K562 (cell line): Measurements from ENCODE around the gene VANGL1. TPM values are rescaled to one million over a fixed set of nuclear protein-coding genes. Genes with fewer than 3 reads are reported as not detected.

ENCODE experiments used
- ATAC-seq: fragments of 200-7000 bp; cut with Tn5 transposase; 3 replicates; pipeline ENCODE4 v1.9.1; 2020; ENCODE audit warnings: moderate library complexity
- BruUV-seq: library from RNA; stranded (reverse); fragments of 400-500 nt; replicated peaks from 2 replicates; lab custom pipeline; 2021; lab: Mats Ljungman, UMichigan
- CTCF ChIA-PET: fragments of 300-600 bp; formaldehyde crosslinking; extraction: SDS; loops from one replicate; lab custom pipeline; 2021; ENCODE audit warnings: low intra/inter-chr PET ratio; lab: Yijun Ruan, JAX
- POLR2A ChIA-PET: fragments of 300-600, 350-650 bp; sonication (Branson Sonifier 250); formaldehyde crosslinking; extraction: SDS; loops from one replicate; lab custom pipeline; 2021; ENCODE audit warnings: antibody characterized with exemption, inconsistent platforms; lab: Yijun Ruan, JAX
- DNase-seq, 4 experiments: peaks; one replicate each; pipeline versions ENCODE4 v3.0.0 to v3.0.0-alpha.2; 2011 to 2018; ENCODE audit warnings: low spot score in 3 of 4, mixed read lengths in 3 of 4; ENCODE audit errors: extremely low read depth in 1 of 4
- FAIRE-seq: peaks from 2 replicates; lab custom pipeline; 2011; peaks lifted over from hg19 to GRCh38; lab: Jason Lieb, UNC
- H2AFZ ChIP-seq: 2 replicates; pipeline ENCODE4 v1.6.0; 2011; ENCODE audit warnings: low read depth, low read length, control low read depth, inconsistent platforms
- H3K27ac ChIP-seq: fragments of 200-600 bp; 3 replicates; pipeline ENCODE4 v1.8.0; 2011; ENCODE audit warnings: low read depth, mild to moderate bottlenecking, control low read depth, inconsistent platforms, low read length, moderate library complexity, mixed read lengths; ENCODE audit errors: extremely low read depth
- H3K27me3 ChIP-seq, 2 experiments: fragments of 300-600 bp in 1 of 2; 2 replicates in 1 of 2; 3 replicates in 1 of 2; pipeline versions ENCODE4 v1.6.0 to v1.8.0; 2011; ENCODE audit warnings: inconsistent platforms in 2 of 2, low read length in 2 of 2, mild to moderate bottlenecking in 1 of 2, mixed read lengths in 1 of 2, moderate library complexity in 1 of 2; ENCODE audit not compliant: control insufficient read depth in 2 of 2, insufficient read depth in 2 of 2
- H3K36me3 ChIP-seq: fragments of 300-600 bp; 3 replicates; pipeline ENCODE4 v1.8.0; 2011; ENCODE audit warnings: mild to moderate bottlenecking, low read length, inconsistent platforms; ENCODE audit not compliant: control insufficient read depth, insufficient read depth
- H3K4me1 ChIP-seq, 2 experiments: fragments of 200-600 bp in 1 of 2; replicated peaks in 1 of 2; 2 replicates in 1 of 2; 3 replicates in 1 of 2; pipeline versions ENCODE4 v1.5.1 to v1.8.0; 2011; ENCODE audit warnings: inconsistent platforms in 2 of 2, low read length in 2 of 2, mild to moderate bottlenecking in 1 of 2, mixed read lengths in 1 of 2, moderate library complexity in 1 of 2; ENCODE audit not compliant: control insufficient read depth in 2 of 2, insufficient read depth in 2 of 2
- H3K4me2 ChIP-seq: 2 replicates; pipeline ENCODE4 v1.6.1; 2011; ENCODE audit warnings: low read length, control low read depth, inconsistent platforms, mixed read lengths; ENCODE audit not compliant: insufficient read depth
- H3K4me3 ChIP-seq: fragments of 200-600 bp; sonication (generic), shearing (Covaris generic); 2 replicates; pipeline ENCODE4 v1.5.1; 2016; ENCODE audit warnings: control low read depth, inconsistent platforms
- H3K79me2 ChIP-seq: fragments of 200-600 bp; 3 replicates; pipeline ENCODE4 v1.8.0; 2011; ENCODE audit warnings: low read length, inconsistent platforms; ENCODE audit not compliant: control insufficient read depth, insufficient read depth
- H3K9ac ChIP-seq, 2 experiments: 2 replicates each; pipeline versions ENCODE4 v1.6.0 to v1.6.1; 2011; ENCODE audit warnings: low read depth in 2 of 2, low read length in 2 of 2, control low read depth in 1 of 2, inconsistent platforms in 1 of 2, mild to moderate bottlenecking in 1 of 2, mixed read lengths in 1 of 2; ENCODE audit not compliant: insufficient read depth in 1 of 2
- H3K9me1 ChIP-seq: one replicate; pipeline ENCODE4 v1.6.0; 2011; ENCODE audit warnings: inconsistent platforms, mild to moderate bottlenecking, low read length, moderate library complexity; ENCODE audit not compliant: control insufficient read depth, insufficient read depth
- H3K9me3 ChIP-seq: replicated peaks from 2 replicates; pipeline ENCODE4 v1.5.1; 2011; ENCODE audit warnings: low read depth, low read length, inconsistent platforms; ENCODE audit not compliant: control insufficient read depth, insufficient read depth
- H4K20me1 ChIP-seq: replicated peaks from 2 replicates; pipeline ENCODE4 v1.6.1; 2011; ENCODE audit warnings: low read length, inconsistent platforms, mixed read lengths; ENCODE audit not compliant: control insufficient read depth, insufficient read depth
- CC2D1A ChIP-seq: fragments of 450-650 bp; IDR thresholded peaks from 2 replicates; pipeline ENCODE4 v1.6.1; 2017; ENCODE audit warnings: mild to moderate bottlenecking
- CHD2 ChIP-seq: IDR thresholded peaks from 2 replicates; pipeline ENCODE4 v1.6.1; 2011; ENCODE audit warnings: low read depth, low read length
- FOXJ2 ChIP-seq: fragments of 200-800 bp; sonication (Bioruptor generic); IDR thresholded peaks from 2 replicates; pipeline ENCODE4 v1.6.1; 2016; ENCODE audit warnings: missing genetic modification characterization, missing compliant biosample characterization
- FOXK1 ChIP-seq: sonication (generic); formaldehyde crosslinking; IDR thresholded peaks from 2 replicates; pipeline ENCODE4 v1.8.0; 2022; ENCODE audit warnings: missing genetic modification reagents, mild to moderate bottlenecking, borderline replicate concordance
- GATAD2A ChIP-seq: fragments of 450-650 bp; IDR thresholded peaks from 2 replicates; pipeline ENCODE4 v1.6.1; 2017
- HDAC2 ChIP-seq: fragments of 450-650 bp; IDR thresholded peaks from 2 replicates; pipeline ENCODE4 v1.6.1; 2016; ENCODE audit warnings: mild to moderate bottlenecking
- HDGF ChIP-seq: fragments of 450-650 bp; IDR thresholded peaks from 2 replicates; pipeline ENCODE4 v1.6.1; 2016
- MAZ ChIP-seq, 2 experiments: fragments of 450-650 bp in 1 of 2; sonication (generic) in 1 of 2; formaldehyde crosslinking; IDR thresholded peaks in 1 of 2; conservative IDR thresholded peaks in 1 of 2; 2 replicates each; pipeline versions ENCODE4 v1.4.0 to v1.5.0; 2020; ENCODE audit warnings: mild to moderate bottlenecking in 1 of 2, missing genetic modification reagents in 1 of 2
- MYBL2 ChIP-seq, 2 experiments: fragments of 450-650 bp in 1 of 2; sonication (generic) in 1 of 2; formaldehyde crosslinking in 1 of 2; IDR thresholded peaks; 2 replicates each; pipeline versions ENCODE4 v1.6.1 to v1.8.1; 2017 to 2022; ENCODE audit warnings: borderline replicate concordance in 1 of 2, inconsistent platforms in 1 of 2, low read depth in 1 of 2, mild to moderate bottlenecking in 1 of 2, missing genetic modification reagents in 1 of 2, moderate library complexity in 1 of 2
- NR2C2 ChIP-seq, 2 experiments: fragments of 200-800 bp in 1 of 2; sonication (Bioruptor generic) in 1 of 2; sonication (generic) in 1 of 2; formaldehyde crosslinking in 1 of 2; IDR thresholded peaks; 2 replicates each; pipeline versions ENCODE4 v1.6.1 to v1.8.0; 2016 to 2022; ENCODE audit warnings: mild to moderate bottlenecking in 1 of 2, missing compliant biosample characterization in 1 of 2, missing genetic modification characterization in 1 of 2, missing genetic modification reagents in 1 of 2
- RBFOX2 ChIP-seq: fragments of 200-400 bp; formaldehyde crosslinking; IDR thresholded peaks from 2 replicates; pipeline ENCODE4 v1.6.1; 2017; ENCODE audit warnings: low read depth, mild to moderate bottlenecking, low read length, moderate library complexity
- RHOXF2B ChIP-seq: fragments of 250-450 bp; sonication (Bioruptor Pico); conservative IDR thresholded peaks from 2 replicates; pipeline ENCODE4 v1.5.1; 2021
- SMARCA4 ChIP-seq: fragments of 450-650 bp; IDR thresholded peaks from 2 replicates; pipeline ENCODE4 v1.6.1; 2016
- SP1 ChIP-seq: sonication (generic); formaldehyde crosslinking; IDR thresholded peaks from 2 replicates; pipeline ENCODE4 v1.8.1; 2022; ENCODE audit warnings: mild to moderate bottlenecking, missing genetic modification reagents
- TCF7 ChIP-seq: sonication (generic); IDR thresholded peaks from 2 replicates; pipeline ENCODE4 v1.6.1; 2016; ENCODE audit warnings: antibody characterized with exemption, borderline replicate concordance
- THRA ChIP-seq: fragments of 450-650 bp; IDR thresholded peaks from 2 replicates; pipeline ENCODE4 v1.6.1; 2017; ENCODE audit warnings: mild to moderate bottlenecking, moderate library complexity
- ZC3H8 ChIP-seq: fragments of 450-650 bp; IDR thresholded peaks from 2 replicates; pipeline ENCODE4 v1.6.1; 2017
- ZNF12 ChIP-seq: sonication (generic); formaldehyde crosslinking; IDR thresholded peaks from 2 replicates; pipeline ENCODE4 v1.4.0; 2020; ENCODE audit warnings: mild to moderate bottlenecking, missing genetic modification reagents
- WGBS: fragments of 100-300 bp; shearing (Covaris generic); methylation state at CpG from one replicate; pipeline ENCODE4 v1.1.6; 2016; ENCODE audit warnings: low coverage, mixed read lengths; ENCODE audit not compliant: insufficient coverage; ENCODE audit errors: missing lambda C conversion rate; 5-methylcytosine and 5-hydroxymethylcytosine counted together
- in situ Hi-C: fragments of 300-500 bp; cut with MboI; formaldehyde crosslinking; loops from 4 replicates; pipeline ENCODE4 v1.15.0; 2018; ENCODE audit warnings: inconsistent platforms, mixed read lengths
- intact Hi-C: fragments of 100-400 bp; cut with micrococcal nuclease; formaldehyde crosslinking; loops from 2 replicates; pipeline ENCODE4 v1.14.2; 2022
- polyA plus RNA-seq, 8 experiments: library from polyadenylated mRNA; depleted of rRNA in 4 of 8; stranded (reverse) in 5 of 8; unstranded in 3 of 8; fragments of >200 nt; fragmentation: Nextera tagmentation in 2 of 8; fragmentation: Illumina TruSeq in 1 of 8; extraction: Ambion mirVana in 2 of 8; extraction: Trizol in 1 of 8; gene quantifications; 2 replicates each; pipeline versions ENCODE4 v1.2.1 to v1.2.3, GENCODE V29; 2011 to 2014; ENCODE audit warnings: inconsistent platforms in 1 of 8, missing spikeins in 1 of 8
- total RNA-seq, 7 experiments: library from RNA; depleted of rRNA in 6 of 7; stranded (reverse); fragments of >200 nt in 6 of 7; fragmentation: Illumina TruSeq in 2 of 7; extraction: Trizol in 2 of 7; gene quantifications; 2 replicates each; pipeline versions ENCODE4 v1.2.1 to v1.2.3, GENCODE V29; 2011 to 2021; ENCODE audit warnings: low replicate concordance in 1 of 7
- TF ChIP-seq, protein P1 (sequence below): sonication (generic); formaldehyde crosslinking; IDR thresholded peaks from 2 replicates; pipeline ENCODE4 v1.8.1; 2022; ENCODE audit warnings: missing genetic modification reagents

The VANGL1 gene
- total and polyA plus RNA-seq, 9 of the 15 experiments (the other 6 are each of a cell fraction or from before 2014, with no cell fraction given): 0.90 to 12.8 (median 9.6) TPM

DNA sequence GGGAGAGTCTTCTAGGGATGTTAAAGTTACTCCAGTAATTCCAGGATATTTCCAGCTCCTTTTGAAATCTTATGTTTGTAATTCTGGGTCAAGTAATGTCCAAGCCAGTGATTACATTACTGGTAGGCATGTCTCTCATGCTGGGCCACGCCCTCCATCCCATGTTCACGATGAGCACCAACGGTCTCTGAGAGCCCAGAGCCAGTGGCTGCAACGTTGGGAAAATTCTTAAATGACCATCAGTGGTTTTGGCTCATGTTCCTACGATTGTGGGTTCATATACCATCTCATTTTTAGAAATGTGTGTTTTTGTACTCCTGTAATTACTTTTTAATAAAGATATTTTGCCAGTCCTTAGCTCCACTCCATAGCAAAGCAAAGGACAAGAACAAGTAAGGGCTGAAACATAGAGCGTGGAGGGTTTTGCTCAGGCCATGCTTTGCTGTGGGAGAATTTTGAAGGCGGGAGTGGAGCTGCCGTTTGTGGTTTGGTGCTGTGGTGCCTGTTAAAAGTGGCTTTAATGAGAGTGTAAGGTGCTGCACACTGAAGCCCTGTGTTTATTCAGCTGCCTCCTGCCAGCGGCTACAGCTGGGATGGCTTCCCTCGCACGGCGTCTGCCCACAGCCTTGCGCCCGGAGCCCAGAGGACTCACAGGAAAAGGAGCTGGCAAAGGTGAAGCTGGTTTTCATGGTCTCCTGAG is 28.9 kb downstream of the VANGL1 start:
- FAIRE-seq (no peak), DNase-seq (no peak)
- 0 out of 3 replicates have a peak overlapping the region, but pooled peaks have one; percentile 8 for H3K27ac ChIP-seq
- ChIA-PET CTCF (no interaction called here), POLR2A (interaction anchor here (1.0 to 2.7 kb wide), 5 partner anchors 10 to 62 kb away, joined by 3 to 12 read pairs (median 5); no protein-coding TSS in a partner anchor)
- WGBS: 84% methylated on average over 14 of the region's 14 CpGs
- peaks cover 10% of the 10 kb centered on the region; the same call in 2 of the 3 replicates for H3K79me2 ChIP-seq
- no peak overlapping the region for H3K4me2 ChIP-seq
- peaks cover 11 to 42% of the 10 kb centered on the region in 2 experiments for H3K4me1 ChIP-seq
- H2AFZ ChIP-seq: no peak overlapping the region
- H4K20me1 ChIP-seq: no peaks in the 10 kb centered on the region
- in situ Hi-C loops: no loop called here
- TF ChIP-seq SP1 (CRISPR knock-in tag) (no peak), FOXK1 (CRISPR knock-in tag) (no peak), CC2D1A (no peak), MYBL2 (IDR thresholded peaks at IDR 0.05; ENCODE audit: low read depth) (no peak), MYBL2 (CRISPR knock-in tag; IDR thresholded peaks at IDR 0.05; ENCODE audit: borderline replicate concordance) (no peak), HDAC2 (no peak), HDGF (no peak), NR2C2 (CRISPR knock-in tag; IDR thresholded peaks at IDR 0.05) (no peak), NR2C2 (tag; IDR thresholded peaks at IDR 0.05) (no peak), RBFOX2 (no peak), MAZ (CRISPR knock-in tag; conservative IDR thresholded peaks at IDR 0.05 in 1 of 2, IDR thresholded peaks at IDR 0.05 in 1 of 2) (no peak), ZNF12 (CRISPR knock-in tag) (no peak), SMARCA4 (no peak), RHOXF2B (no peak), GATAD2A (no peak), CHD2 (no peak), THRA (no peak), ZC3H8 (no peak), FOXJ2 (tag) (no peak), TCF7 (no peak)
- TF ChIP-seq, protein P1, sequence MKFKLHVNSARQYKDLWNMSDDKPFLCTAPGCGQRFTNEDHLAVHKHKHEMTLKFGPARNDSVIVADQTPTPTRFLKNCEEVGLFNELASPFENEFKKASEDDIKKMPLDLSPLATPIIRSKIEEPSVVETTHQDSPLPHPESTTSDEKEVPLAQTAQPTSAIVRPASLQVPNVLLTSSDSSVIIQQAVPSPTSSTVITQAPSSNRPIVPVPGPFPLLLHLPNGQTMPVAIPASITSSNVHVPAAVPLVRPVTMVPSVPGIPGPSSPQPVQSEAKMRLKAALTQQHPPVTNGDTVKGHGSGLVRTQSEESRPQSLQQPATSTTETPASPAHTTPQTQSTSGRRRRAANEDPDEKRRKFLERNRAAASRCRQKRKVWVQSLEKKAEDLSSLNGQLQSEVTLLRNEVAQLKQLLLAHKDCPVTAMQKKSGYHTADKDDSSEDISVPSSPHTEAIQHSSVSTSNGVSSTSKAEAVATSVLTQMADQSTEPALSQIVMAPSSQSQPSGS (CRISPR knock-in tag): no peak
- TF ChIP-seq, all 486 proteins: peak for 0
- H3K9ac ChIP-seq: peak overlapping the region in 1 of 2 experiments; percentile 56; a peak in 2 of 4 replicates
- H3K4me3 ChIP-seq: no peak overlapping the region
- peaks cover 48% of the 10 kb centered on the region for H3K36me3 ChIP-seq
- BruUV-seq: no TSS peak
- H3K27me3 ChIP-seq: no peaks in the 10 kb centered on the region
- intact Hi-C loops: no loop called here
- H3K9me3 ChIP-seq: no peaks in the 10 kb centered on the region
- H3K9me1 ChIP-seq: no peaks in the 10 kb centered on the region
- no peak for ATAC-seq
